ENCODE data around the gene FBLN1. TPM values are rescaled to one million over a fixed set of nuclear protein-coding genes. Genes with fewer than 3 reads are reported as not detected.

The FBLN1 gene
- total and polyA plus RNA-seq, 2 donors (not counting 3 experiments of a cell fraction or from before 2014, with no cell fraction given), result 1.2 to 4.0 TPM

DNA sequence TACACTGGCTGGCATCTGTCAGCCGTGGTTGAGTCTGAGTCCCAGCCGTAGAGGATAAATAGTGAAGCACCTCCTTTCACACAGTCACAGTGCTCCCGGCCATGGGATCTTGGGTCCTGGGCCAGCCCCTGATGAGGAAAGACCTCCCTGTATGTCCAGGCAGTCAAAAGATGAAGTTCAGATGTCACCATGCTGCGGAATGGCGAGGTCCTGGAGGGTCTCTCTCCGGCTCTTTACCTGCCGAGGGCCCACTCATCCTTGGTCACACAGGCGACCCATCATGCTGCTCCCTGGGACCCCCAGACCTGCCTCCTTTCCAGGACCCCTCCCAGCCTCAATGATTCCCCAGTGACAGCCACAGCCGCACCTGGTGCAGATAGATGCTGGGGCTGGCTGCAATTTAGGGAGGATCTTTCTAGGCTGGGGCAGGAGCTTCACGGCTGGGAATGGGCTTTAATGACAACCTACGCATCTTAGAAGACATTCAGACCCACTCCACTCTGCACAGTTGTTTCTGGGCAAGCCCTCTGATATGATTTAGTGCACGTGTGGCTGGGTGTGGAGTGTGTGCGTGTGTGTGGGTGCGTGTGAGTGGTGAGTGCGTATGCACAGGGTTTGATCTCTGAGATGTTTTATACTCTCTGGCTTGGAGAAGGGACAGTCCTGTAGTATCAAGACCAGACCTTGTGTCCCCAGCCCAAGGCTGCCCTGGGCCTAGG is 79.7 kb downstream of the FBLN1 start:
- H4K20me1 ChIP-seq (replicated peaks; ENCODE audit: control insufficient read depth, extremely low read depth, insufficient read depth, low read length), result no peaks in the 10 kb centered on the region
- peaks cover 0 to 2% of the 10 kb centered on the region in 2 experiments for H3K27me3 ChIP-seq (ENCODE audit: control insufficient read depth in 2 of 2, insufficient read depth in 2 of 2, low read length in 2 of 2)
- CTCF ChIA-PET, result interaction anchor here (0.9 to 1.0 kb wide), 2 partner anchors 9 to 281 kb away, joined by 3 read pairs; no protein-coding TSS in a partner anchor
- intact Hi-C loops (cut with micrococcal nuclease) (no loop called here), dilution Hi-C loops (cut with MboI; ENCODE audit: extremely low pct_ligation_motif_present, low sequenced_read_pairs) (no loop called here)
- no peak overlapping the region for H2AFZ ChIP-seq (ENCODE audit: low read depth, low read length)
- TF ChIP-seq POLR2AphosphoS5 (IDR thresholded peaks at IDR 0.05; ENCODE audit: insufficient read depth, low read depth, low read length) (no peak), GATA2 (IDR thresholded peaks at IDR 0.05; ENCODE audit: insufficient read depth, insufficient read length, low read depth, low read length) (no peak)
- DNase-seq (ENCODE audit: low read depth, low spot score), result no peak
- no peaks in the 10 kb centered on the region for H3K4me1 ChIP-seq (ENCODE audit: control insufficient read depth, extremely low read depth, insufficient read depth, low read length)
- POLR2A ChIA-PET, result no interaction called here
- no peak overlapping the region for H3K4me2 ChIP-seq (ENCODE audit: insufficient read depth, low read length)
- BruUV-seq (replicated peaks), result no TSS peak
- H3K9ac ChIP-seq (replicated peaks; ENCODE audit: extremely low read depth, insufficient read depth, low read length), result no peak overlapping the region
- H3K4me3 ChIP-seq (replicated peaks in 1 of 3; ENCODE audit: insufficient read depth in 1 of 3, low read depth in 1 of 3, low read length in 3 of 3), result no peak overlapping the region
- H3K9me1 ChIP-seq (replicated peaks; ENCODE audit: control insufficient read depth, extremely low read depth, insufficient read depth, low read length), result no peaks in the 10 kb centered on the region
- H3K9me3 ChIP-seq (replicated peaks; ENCODE audit: control insufficient read depth, insufficient read depth, low read length), result no peaks in the 10 kb centered on the region
- no peaks in the 10 kb centered on the region for H3K79me2 ChIP-seq (ENCODE audit: control insufficient read depth, insufficient read depth, low read length)
- no peaks in the 10 kb centered on the region for H3K36me3 ChIP-seq (ENCODE audit: control insufficient read depth in 2 of 2, extremely low read depth in 1 of 2, insufficient read depth in 2 of 2, low read length in 2 of 2)
- no peak for FAIRE-seq
- H3K27ac ChIP-seq (ENCODE audit: insufficient read depth, low read depth, low read length), result no peak overlapping the region

DNA sequence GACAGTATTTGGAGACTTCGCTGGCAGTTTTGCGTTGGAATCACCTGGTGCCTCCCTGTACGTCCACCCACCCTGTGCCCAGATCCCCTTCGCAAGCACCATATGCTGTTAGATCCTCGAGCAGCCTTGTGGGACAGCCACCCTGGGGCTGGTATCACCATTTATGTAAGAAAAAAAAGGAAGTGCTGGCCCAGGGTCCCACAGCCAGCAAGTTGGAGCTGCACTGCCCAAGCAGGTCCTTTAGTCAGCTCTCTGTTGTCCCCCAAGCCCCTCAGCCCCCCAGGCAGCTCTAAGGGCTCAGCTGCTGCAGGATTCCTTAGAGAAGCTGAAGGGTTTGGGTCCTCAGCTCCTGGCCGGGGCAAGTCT is 80.3 kb downstream of the FBLN1 start:
- POLR2A ChIA-PET, result no interaction called here
- Histone ChIP-seq H3K4me3 (replicated peaks in 1 of 3; ENCODE audit: insufficient read depth in 1 of 3, low read depth in 1 of 3, low read length in 3 of 3) (no peak overlapping the region), H3K9me1 (replicated peaks; ENCODE audit: control insufficient read depth, extremely low read depth, insufficient read depth, low read length) (no peaks in the 10 kb centered on the region), H3K36me3 (ENCODE audit: control insufficient read depth in 2 of 2, extremely low read depth in 1 of 2, insufficient read depth in 2 of 2, low read length in 2 of 2) (no peaks in the 10 kb centered on the region), H3K79me2 (ENCODE audit: control insufficient read depth, insufficient read depth, low read length) (no peaks in the 10 kb centered on the region), H3K27me3 (ENCODE audit: control insufficient read depth in 2 of 2, insufficient read depth in 2 of 2, low read length in 2 of 2) (peaks cover 0 to 2% of the 10 kb centered on the region in 2 experiments), H3K27ac (ENCODE audit: insufficient read depth, low read depth, low read length) (no peak overlapping the region), H3K9ac (replicated peaks; ENCODE audit: extremely low read depth, insufficient read depth, low read length) (no peak overlapping the region), H4K20me1 (replicated peaks; ENCODE audit: control insufficient read depth, extremely low read depth, insufficient read depth, low read length) (no peaks in the 10 kb centered on the region), H2AFZ (ENCODE audit: low read depth, low read length) (no peak overlapping the region), H3K4me1 (ENCODE audit: control insufficient read depth, extremely low read depth, insufficient read depth, low read length) (no peaks in the 10 kb centered on the region), H3K9me3 (replicated peaks; ENCODE audit: control insufficient read depth, insufficient read depth, low read length) (no peaks in the 10 kb centered on the region), H3K4me2 (ENCODE audit: insufficient read depth, low read length) (no peak overlapping the region)
- intact Hi-C loops (cut with micrococcal nuclease), result no loop called here
- DNase-seq (ENCODE audit: low read depth, low spot score) (no peak), FAIRE-seq (no peak)
- no TSS peak for BruUV-seq (replicated peaks)
- TF ChIP-seq MYC (IDR thresholded peaks at IDR 0.05; ENCODE audit: low read depth, low read length), result no peak
- TF ChIP-seq FOS (IDR thresholded peaks at IDR 0.05; ENCODE audit: borderline replicate concordance, insufficient read depth, low read length), result no peak
- no peak for TF ChIP-seq POLR2A (IDR thresholded peaks at IDR 0.05; ENCODE audit: low read depth, low read length)
- TF ChIP-seq, protein P1, sequence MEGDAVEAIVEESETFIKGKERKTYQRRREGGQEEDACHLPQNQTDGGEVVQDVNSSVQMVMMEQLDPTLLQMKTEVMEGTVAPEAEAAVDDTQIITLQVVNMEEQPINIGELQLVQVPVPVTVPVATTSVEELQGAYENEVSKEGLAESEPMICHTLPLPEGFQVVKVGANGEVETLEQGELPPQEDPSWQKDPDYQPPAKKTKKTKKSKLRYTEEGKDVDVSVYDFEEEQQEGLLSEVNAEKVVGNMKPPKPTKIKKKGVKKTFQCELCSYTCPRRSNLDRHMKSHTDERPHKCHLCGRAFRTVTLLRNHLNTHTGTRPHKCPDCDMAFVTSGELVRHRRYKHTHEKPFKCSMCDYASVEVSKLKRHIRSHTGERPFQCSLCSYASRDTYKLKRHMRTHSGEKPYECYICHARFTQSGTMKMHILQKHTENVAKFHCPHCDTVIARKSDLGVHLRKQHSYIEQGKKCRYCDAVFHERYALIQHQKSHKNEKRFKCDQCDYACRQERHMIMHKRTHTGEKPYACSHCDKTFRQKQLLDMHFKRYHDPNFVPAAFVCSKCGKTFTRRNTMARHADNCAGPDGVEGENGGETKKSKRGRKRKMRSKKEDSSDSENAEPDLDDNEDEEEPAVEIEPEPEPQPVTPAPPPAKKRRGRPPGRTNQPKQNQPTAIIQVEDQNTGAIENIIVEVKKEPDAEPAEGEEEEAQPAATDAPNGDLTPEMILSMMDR (IDR thresholded peaks at IDR 0.05; ENCODE audit: extremely low read depth in 1 of 2, insufficient read depth in 1 of 2, low read depth in 1 of 2, low read length in 2 of 2), result no peak
- TF ChIP-seq GATA2 (IDR thresholded peaks at IDR 0.05; ENCODE audit: insufficient read depth, insufficient read length, low read depth, low read length), result no peak
- dilution Hi-C loops (cut with MboI; ENCODE audit: extremely low pct_ligation_motif_present, low sequenced_read_pairs), result no loop called here
- CTCF ChIA-PET, result interaction anchor here (0.9 to 1.0 kb wide), 2 partner anchors 9 to 280 kb away, joined by 3 read pairs; no protein-coding TSS in a partner anchor

All from endothelial cell of umbilical vein (primary cell).